Lower lobe of right lung (tissue), 2 donors: ENCODE results near the gene SLC2A5. TPM values are rescaled to one million over a fixed set of nuclear protein-coding genes. Genes with fewer than 3 reads are reported as not detected.
A peak's percentile ranks its signal among the peaks of the same experiment; 100 is the strongest.
"Not testable (repeated sequence)": the region's sequence is repeated elsewhere in the genome, so short reads cannot be mapped to it uniquely, and the experiment has no call there.

Experiments
- ATAC-seq, 2 donors: fragments of 200-7000 bp; cut with Tn5 transposase; one replicate each; pipeline ENCODE4 v1.9.1; 2020 to 2022; ENCODE audit warnings: mild to moderate bottlenecking in 2 of 2, moderate library complexity in 2 of 2
- DNase-seq: peaks from one replicate; pipeline ENCODE4 v3.0.0-alpha.2; 2020
- H3K27ac ChIP-seq: fragments of 200-600 bp; one replicate; pipeline ENCODE4 v1.8.0; 2022
- H3K27me3 ChIP-seq: fragments of 200-600 bp; one replicate; pipeline ENCODE4 v1.8.0; 2022; ENCODE audit warnings: low read depth
- H3K36me3 ChIP-seq: fragments of 200-600 bp; one replicate; pipeline ENCODE4 v1.8.0; 2022; ENCODE audit warnings: mild to moderate bottlenecking
- H3K4me1 ChIP-seq: fragments of 200-600 bp; one replicate; pipeline ENCODE4 v1.8.0; 2022
- H3K4me3 ChIP-seq: fragments of 200-600 bp; one replicate; pipeline ENCODE4 v1.8.0; 2022; ENCODE audit warnings: mild to moderate bottlenecking
- H3K9me3 ChIP-seq: fragments of 200-600 bp; one replicate; pipeline ENCODE4 v1.8.0; 2022
- intact Hi-C: fragments of 100-400 bp; cut with DNase I; formaldehyde crosslinking; loops from one replicate; pipeline ENCODE4 v1.11.0; 2022
- total RNA-seq: library from RNA; stranded (reverse); fragmentation: NEBNext Ultra II Directional; extraction: Animal tissue kit (Norgen Biotek cat#: 25700); gene quantifications from one replicate; pipeline ENCODE4 v1.2.1, GENCODE V29; 2021
- TF ChIP-seq, protein P1 (sequence below): fragments of 200-600 bp; IDR thresholded peaks from one replicate; pipeline ENCODE4 v1.8.0; 2022; ENCODE audit warnings: antibody characterized with exemption, mild to moderate bottlenecking
- donor health status: DM: no; HTN: yes; CAD: no; lungs with severe emphysema.

SLC2A5 gene
- total RNA-seq, 1 donor from 2014 or later = 1.7 TPM

DNA sequence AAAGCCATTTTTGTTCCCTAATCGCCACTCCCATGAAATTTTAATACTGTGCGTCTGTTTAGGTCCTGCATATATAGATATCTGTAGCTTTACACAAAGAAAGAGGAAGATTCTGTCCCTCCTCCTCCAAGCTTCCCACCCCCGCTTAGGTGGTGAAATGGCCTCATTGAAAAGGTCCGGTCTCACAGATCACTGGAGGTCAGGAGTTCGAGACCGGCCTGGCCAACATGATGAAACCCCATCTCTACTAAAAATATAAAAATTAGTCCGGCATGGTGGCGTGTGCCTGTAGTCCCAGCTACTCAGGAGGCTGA is 64.1 kb downstream of the SLC2A5 start:
- Histone ChIP-seq H3K4me1 (peaks cover 7% of the 10 kb centered on the region), H3K27me3 (no peaks in the 10 kb centered on the region), H3K27ac (no peak overlapping the region), H3K36me3 (no peaks in the 10 kb centered on the region), H3K4me3 (no peak overlapping the region), H3K9me3 (no peaks in the 10 kb centered on the region)
- DNase-seq = no peak
- intact Hi-C loops = no loop called here
- TF ChIP-seq, protein P1, sequence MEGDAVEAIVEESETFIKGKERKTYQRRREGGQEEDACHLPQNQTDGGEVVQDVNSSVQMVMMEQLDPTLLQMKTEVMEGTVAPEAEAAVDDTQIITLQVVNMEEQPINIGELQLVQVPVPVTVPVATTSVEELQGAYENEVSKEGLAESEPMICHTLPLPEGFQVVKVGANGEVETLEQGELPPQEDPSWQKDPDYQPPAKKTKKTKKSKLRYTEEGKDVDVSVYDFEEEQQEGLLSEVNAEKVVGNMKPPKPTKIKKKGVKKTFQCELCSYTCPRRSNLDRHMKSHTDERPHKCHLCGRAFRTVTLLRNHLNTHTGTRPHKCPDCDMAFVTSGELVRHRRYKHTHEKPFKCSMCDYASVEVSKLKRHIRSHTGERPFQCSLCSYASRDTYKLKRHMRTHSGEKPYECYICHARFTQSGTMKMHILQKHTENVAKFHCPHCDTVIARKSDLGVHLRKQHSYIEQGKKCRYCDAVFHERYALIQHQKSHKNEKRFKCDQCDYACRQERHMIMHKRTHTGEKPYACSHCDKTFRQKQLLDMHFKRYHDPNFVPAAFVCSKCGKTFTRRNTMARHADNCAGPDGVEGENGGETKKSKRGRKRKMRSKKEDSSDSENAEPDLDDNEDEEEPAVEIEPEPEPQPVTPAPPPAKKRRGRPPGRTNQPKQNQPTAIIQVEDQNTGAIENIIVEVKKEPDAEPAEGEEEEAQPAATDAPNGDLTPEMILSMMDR = no peak
- ATAC-seq = no peak

DNA sequence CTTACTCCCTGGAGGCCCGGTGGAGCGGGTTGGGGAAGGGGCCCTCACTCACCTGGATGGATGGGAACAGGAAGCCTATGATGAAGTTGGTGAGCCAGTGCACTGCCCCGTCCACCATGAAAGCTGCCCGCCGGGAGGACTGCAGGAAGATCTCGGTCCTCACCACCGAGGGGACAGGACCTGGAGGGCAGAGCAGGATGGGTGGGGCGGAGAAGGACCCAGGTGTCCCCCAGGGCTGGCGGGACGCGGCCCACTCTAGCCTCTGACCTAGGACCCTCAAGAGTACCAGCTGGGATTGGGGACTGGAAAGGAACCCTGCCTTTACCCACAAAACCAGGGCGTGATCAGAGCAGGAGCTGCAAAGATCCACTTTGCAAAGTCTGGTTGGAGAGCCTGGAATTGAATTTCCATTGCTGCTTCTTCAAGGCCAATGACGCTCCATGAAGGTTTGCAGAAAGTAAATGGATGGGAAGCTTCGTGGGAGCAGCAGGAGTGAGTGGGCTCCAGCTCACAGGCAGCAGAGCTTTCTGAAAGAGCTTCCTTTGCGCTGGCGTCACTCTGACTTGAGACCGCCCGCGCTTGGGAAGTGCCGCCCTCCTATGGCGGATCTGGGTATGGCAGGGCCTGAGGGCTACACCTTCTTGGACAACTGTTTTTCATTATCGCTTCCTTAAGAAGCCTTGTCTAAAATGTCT is 64.6 kb downstream of the SLC2A5 start:
- intact Hi-C loops = no loop called here
- Histone ChIP-seq H3K4me1 (peaks cover 7% of the 10 kb centered on the region), H3K27me3 (no peaks in the 10 kb centered on the region), H3K36me3 (no peaks in the 10 kb centered on the region), H3K9me3 (no peaks in the 10 kb centered on the region), H3K4me3 (no peak overlapping the region), H3K27ac (no peak overlapping the region)
- DNase-seq (peak; percentile 87), ATAC-seq (peak; percentile 90 to 91)
- TF ChIP-seq, protein P1 = peak; percentile 94

DNA sequence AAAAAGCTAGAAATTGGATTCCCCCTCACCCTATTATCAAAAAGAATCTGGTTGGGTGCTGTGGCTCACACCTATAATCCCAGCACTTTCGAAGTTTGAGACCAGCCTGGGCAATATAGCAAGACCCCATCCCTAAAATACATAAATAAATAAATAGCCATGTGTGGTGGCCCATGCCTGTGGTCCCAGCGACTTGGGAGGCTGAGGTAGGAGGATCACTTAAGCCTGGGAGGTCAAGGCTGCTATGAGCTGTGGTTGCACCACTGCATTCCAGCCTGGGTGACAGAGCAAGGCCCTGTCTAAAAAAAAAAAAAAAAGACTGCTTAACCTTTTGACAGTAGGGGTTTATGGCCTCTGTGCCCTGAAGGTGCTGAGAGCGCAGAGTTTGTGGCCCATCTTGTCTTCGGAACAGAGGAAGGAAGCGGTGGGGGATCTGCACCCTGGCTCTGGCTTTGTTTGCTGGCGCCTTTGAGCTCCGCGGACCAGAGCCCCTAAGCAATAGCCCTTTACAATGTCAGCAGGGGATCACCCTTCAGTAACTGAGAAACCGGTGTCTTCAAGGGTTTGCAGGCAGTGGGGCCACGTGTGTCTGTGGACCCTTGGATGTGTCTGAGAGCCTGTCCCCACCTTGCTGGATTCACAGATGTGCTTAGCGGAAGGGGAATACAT is 65.3 kb downstream of the SLC2A5 start:
- DNase-seq (no peak), ATAC-seq (no peak)
- TF ChIP-seq, protein P1 = no peak
- intact Hi-C loops = no loop called here
- no peaks in the 10 kb centered on the region for H3K9me3 ChIP-seq
- H3K36me3 ChIP-seq = no peaks in the 10 kb centered on the region
- no peak overlapping the region for H3K4me3 ChIP-seq
- H3K4me1 ChIP-seq = peaks cover 7% of the 10 kb centered on the region
- no peaks in the 10 kb centered on the region for H3K27me3 ChIP-seq
- H3K27ac ChIP-seq = no peak overlapping the region

DNA sequence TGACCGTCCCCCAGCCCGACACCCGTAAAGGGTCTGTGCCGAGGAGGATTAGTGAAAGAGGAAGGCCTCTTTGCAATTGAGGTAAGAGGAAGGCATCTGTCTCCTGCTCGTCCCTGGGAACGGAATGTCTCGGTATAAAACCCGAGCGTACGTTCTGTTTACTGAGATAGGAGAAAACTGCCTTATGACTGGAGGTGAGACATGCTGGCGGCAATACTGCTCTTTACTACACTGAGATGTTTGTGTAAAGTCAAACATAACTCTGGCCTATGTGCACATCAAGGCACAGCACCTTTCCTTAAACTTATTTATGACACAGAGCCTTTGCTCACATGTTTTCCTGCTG is 67.2 kb downstream of the SLC2A5 start:
- ATAC-seq, H3K27ac ChIP-seq, intact Hi-C loops, DNase-seq, H3K36me3 ChIP-seq, H3K9me3 ChIP-seq, H3K27me3 ChIP-seq, H3K4me1 ChIP-seq, H3K4me3 ChIP-seq: not testable (repeated sequence)

DNA sequence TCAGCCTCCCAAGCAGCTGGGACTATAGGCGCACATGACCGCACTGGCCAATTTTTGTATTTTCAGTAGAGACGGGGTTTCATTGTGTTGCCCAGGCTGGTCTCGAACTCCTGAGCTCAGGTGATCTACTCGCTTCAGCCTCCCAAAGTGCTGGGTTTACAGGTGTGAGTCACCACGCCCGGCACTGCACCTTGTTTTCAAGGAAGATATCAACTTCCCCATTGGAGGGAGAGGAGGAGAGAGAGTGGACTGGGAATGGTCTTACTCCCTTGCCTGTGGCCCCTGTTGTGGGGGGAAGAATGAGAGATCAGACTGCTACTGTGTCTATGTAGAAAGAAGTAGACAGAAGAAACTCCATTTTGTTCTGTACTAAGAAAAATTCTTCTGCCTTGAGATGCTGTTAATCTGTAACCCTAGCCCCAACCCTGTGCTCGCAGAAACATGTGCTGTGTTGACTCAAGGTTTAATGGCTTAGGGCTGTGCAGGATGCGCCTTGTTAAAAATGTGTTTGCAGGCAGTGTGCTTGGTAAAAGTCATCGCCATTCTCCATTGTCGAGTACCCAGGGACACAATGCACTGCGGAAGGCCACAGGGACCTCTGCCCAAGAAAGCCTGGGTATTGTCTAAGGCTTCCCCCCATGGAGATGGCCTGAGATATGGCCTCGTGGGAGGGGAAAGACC is 67.8 kb downstream of the SLC2A5 start:
- H3K27me3 ChIP-seq, DNase-seq, H3K4me1 ChIP-seq, intact Hi-C loops, H3K27ac ChIP-seq, H3K36me3 ChIP-seq, ATAC-seq, H3K9me3 ChIP-seq, H3K4me3 ChIP-seq: not testable (repeated sequence)

DNA sequence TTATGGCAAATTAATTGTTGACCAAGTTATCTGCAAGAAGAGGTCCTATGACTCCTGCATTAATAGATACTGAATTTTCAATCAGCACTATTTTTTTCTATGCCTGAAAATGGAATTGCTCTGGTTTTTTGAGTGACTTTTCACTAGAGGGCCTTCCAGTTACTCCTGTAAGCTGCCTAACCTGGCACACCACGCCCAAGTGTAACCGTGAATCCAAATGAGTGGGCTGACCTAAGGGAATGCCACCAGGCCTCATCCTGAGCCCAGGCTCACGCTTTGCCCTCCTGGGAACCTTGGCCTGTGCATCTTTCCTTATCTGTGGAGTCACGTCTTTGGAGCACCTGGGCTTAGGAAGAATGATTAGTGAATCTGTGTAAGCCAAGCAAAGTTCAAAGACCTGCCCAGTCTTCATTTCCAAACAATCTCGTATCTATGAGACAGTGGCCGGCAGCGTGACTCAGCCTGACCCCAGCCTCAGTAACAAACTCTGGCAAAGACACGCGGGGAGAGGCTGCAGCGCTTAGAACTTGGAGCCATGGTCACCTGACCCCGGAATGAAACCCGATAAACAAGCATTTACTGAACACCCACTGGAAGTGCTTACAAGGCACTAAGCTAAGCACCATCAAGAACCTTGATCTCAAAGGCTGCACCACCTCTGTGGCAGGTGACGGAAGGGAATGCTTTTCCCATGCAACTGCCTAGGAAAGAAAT is 75.3 kb downstream of the SLC2A5 start:
- H3K36me3 ChIP-seq, DNase-seq, H3K27me3 ChIP-seq, H3K27ac ChIP-seq, H3K4me3 ChIP-seq, ATAC-seq, intact Hi-C loops, H3K9me3 ChIP-seq, H3K4me1 ChIP-seq: not testable (repeated sequence)
